Fibroblast of lung (primary cell): ENCODE measurements around the gene CDC26. TPM values are rescaled to one million over a fixed set of nuclear protein-coding genes. Genes with fewer than 3 reads are reported as not detected.

Source experiments
- DNase-seq, 2 donors: peaks; one replicate each; pipeline versions ENCODE4 v3.0.0 to v3.0.0-alpha.2; 2010; ENCODE audit warnings: low read depth in 2 of 2
- H2AFZ ChIP-seq: 2 replicates; pipeline ENCODE4 v1.5.1; 2012; ENCODE audit warnings: low read length, control low read depth, inconsistent platforms
- H3K27ac ChIP-seq: 2 replicates; pipeline ENCODE4 v1.5.1; 2011; ENCODE audit warnings: low read length, control low read depth; ENCODE audit not compliant: insufficient read depth
- H3K27me3 ChIP-seq: 2 replicates; pipeline ENCODE4 v1.5.1; 2011; ENCODE audit warnings: mild to moderate bottlenecking, low read length; ENCODE audit not compliant: control insufficient read depth, insufficient read depth
- H3K36me3 ChIP-seq: 2 replicates; pipeline ENCODE4 v1.5.1; 2011; ENCODE audit warnings: low read length; ENCODE audit not compliant: control insufficient read depth, insufficient read depth
- H3K4me1 ChIP-seq: 2 replicates; pipeline ENCODE4 v1.5.1; 2011; ENCODE audit warnings: low read length; ENCODE audit not compliant: control insufficient read depth, insufficient read depth; ENCODE audit errors: extremely low read depth
- H3K4me2 ChIP-seq: 2 replicates; pipeline ENCODE4 v1.5.1; 2011; ENCODE audit warnings: low read length, control low read depth; ENCODE audit not compliant: insufficient read depth; ENCODE audit errors: extremely low read depth
- H3K4me3 ChIP-seq, 4 experiments: fragments of 200-600 bp in 1 of 4; sonication (generic) in 1 of 4; replicated peaks in 1 of 4; 2 replicates each; pipeline ENCODE4 v1.5.1; 2011 to 2016; ENCODE audit warnings: low read length in 4 of 4, low read depth in 3 of 4, mild to moderate bottlenecking in 3 of 4, control low read depth in 2 of 4, inconsistent platforms in 1 of 4, mixed read lengths in 1 of 4; ENCODE audit not compliant: insufficient read depth in 1 of 4; ENCODE audit errors: control extremely low read depth in 1 of 4
- H3K79me2 ChIP-seq: 2 replicates; pipeline ENCODE4 v1.5.1; 2012; ENCODE audit warnings: mild to moderate bottlenecking, low read length, inconsistent platforms; ENCODE audit not compliant: control insufficient read depth, insufficient read depth
- H3K9ac ChIP-seq: 2 replicates; pipeline ENCODE4 v1.5.1; 2011; ENCODE audit warnings: mild to moderate bottlenecking, low read length, control low read depth; ENCODE audit not compliant: insufficient read depth
- H3K9me3 ChIP-seq: 2 replicates; pipeline ENCODE4 v1.5.1; 2012; ENCODE audit warnings: low read depth, low read length; ENCODE audit not compliant: control insufficient read depth, insufficient read depth
- H4K20me1 ChIP-seq: 2 replicates; pipeline ENCODE4 v1.5.1; 2011; ENCODE audit warnings: low read length; ENCODE audit not compliant: control insufficient read depth, insufficient read depth; ENCODE audit errors: extremely low read depth
- EZH2 ChIP-seq: IDR thresholded peaks from 2 replicates; pipeline ENCODE4 v1.5.1; 2012; ENCODE audit warnings: low read length, control low read depth, mild to moderate bottlenecking; ENCODE audit errors: missing control alignments
- polyA plus RNA-seq, 2 donors: library from polyadenylated mRNA; depleted of rRNA in 1 of 2; stranded (reverse) in 1 of 2; unstranded in 1 of 2; fragments of >200 nt; gene quantifications; 2 replicates each; pipeline ENCODE4 v1.2.1, GENCODE V29; 2011 to 2012; ENCODE audit warnings: missing spikeins in 1 of 2
- total RNA-seq: library from RNA; depleted of rRNA; stranded (reverse); fragments of >200 nt; gene quantifications from 2 replicates; pipeline ENCODE4 v1.2.1, GENCODE V29; 2014
- TF ChIP-seq, protein P1 (sequence below), 2 donors: IDR thresholded peaks in 1 of 2; conservative IDR thresholded peaks in 1 of 2; 1 replicate in 1 of 2; 2 replicates in 1 of 2; pipeline ENCODE4 v1.5.1; 2011 to 2012; ENCODE audit warnings: low read length in 2 of 2, control low read depth in 1 of 2, inconsistent platforms in 1 of 2, low read depth in 1 of 2, mild to moderate bottlenecking in 1 of 2

The CDC26 gene
- total and polyA plus RNA-seq, 2 donors (not counting 1 experiment from before 2014, with no cell fraction given), result 33.9 to 63.2 TPM

DNA sequence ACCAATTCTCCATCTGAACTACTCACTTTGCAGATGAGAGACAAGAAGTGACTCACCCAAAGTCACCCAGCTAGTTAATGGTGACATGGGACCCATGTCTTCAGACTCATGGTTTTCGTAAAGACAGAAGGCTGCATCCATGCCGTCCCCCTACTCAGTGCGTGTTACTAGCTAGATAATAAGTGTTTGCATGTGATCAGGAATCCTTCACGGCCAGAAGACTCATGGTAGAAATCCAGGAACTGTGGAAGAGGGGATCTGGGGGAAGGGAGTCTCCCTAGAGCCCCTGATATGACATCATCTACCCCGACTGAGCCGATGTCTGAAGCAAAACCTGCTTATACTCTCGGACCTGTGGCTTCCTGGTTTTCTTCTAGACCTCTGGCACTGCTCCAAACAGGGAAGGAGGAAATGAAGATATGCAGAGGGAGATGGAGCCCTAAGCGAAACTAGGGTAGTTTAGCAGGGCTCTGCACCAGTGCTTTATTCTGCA, 24.5 kb upstream of the CDC26 start:
- no peak for TF ChIP-seq EZH2
- TF ChIP-seq, protein P1, sequence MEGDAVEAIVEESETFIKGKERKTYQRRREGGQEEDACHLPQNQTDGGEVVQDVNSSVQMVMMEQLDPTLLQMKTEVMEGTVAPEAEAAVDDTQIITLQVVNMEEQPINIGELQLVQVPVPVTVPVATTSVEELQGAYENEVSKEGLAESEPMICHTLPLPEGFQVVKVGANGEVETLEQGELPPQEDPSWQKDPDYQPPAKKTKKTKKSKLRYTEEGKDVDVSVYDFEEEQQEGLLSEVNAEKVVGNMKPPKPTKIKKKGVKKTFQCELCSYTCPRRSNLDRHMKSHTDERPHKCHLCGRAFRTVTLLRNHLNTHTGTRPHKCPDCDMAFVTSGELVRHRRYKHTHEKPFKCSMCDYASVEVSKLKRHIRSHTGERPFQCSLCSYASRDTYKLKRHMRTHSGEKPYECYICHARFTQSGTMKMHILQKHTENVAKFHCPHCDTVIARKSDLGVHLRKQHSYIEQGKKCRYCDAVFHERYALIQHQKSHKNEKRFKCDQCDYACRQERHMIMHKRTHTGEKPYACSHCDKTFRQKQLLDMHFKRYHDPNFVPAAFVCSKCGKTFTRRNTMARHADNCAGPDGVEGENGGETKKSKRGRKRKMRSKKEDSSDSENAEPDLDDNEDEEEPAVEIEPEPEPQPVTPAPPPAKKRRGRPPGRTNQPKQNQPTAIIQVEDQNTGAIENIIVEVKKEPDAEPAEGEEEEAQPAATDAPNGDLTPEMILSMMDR (conservative IDR thresholded peaks at IDR 0.05 in 1 of 2, IDR thresholded peaks at IDR 0.05 in 1 of 2; ENCODE audit: low read depth in 1 of 2, low read length in 2 of 2), result no peak
- Histone ChIP-seq H3K4me2 (no peak overlapping the region), H3K79me2 (no peaks in the 10 kb centered on the region), H3K4me1 (no peaks in the 10 kb centered on the region), H4K20me1 (no peaks in the 10 kb centered on the region), H3K36me3 (no peaks in the 10 kb centered on the region), H3K27ac (no peak overlapping the region), H3K9me3 (no peaks in the 10 kb centered on the region), H3K4me3 (no peak overlapping the region), H3K27me3 (peaks cover 3% of the 10 kb centered on the region), H2AFZ (no peak overlapping the region), H3K9ac (no peak overlapping the region)
- DNase-seq, result no peak

DNA sequence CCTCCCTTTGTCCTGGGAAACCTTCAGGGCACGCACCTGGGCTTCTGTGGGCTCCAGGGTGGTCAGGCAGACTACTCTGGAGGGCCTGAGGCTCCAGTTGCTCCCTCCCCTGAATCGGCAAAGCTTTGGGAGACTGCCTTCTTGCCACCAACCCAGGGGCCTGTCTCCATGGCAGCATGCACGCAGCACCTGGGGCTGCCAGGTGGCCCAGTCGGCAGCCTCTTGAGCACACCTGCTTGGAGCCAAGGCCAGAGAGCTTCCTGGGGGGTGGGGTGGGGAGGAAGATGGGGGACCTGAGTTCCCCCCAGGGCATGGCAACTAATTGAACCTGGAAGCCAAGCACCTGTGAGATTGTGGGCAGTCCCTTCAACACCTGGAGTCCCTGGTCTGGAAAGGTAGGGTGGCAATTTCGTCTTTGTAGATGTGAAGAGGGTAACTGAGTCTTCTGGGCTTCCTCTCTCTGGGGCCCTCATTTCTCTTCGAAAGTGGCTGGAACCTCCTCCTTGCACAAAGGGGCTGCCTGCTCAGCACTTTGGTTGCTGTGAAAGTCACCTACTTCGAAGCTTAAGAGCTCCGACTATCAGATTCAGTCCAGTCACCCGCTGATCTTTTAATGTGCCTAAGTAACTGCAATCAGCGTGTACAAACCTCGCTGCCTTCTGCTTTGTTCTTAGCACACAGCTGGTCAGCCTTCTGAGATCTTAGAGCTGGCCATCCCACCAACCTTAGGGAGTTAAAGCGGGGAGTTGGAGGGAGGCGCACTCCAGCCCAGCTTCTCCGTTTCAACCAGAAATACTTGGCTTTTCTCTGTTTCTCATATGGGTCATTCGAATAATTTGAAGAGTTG, 23.8 kb upstream of the CDC26 start:
- Histone ChIP-seq H3K9ac (no peak overlapping the region), H3K27me3 (peaks cover 3% of the 10 kb centered on the region)
- TF ChIP-seq, protein P1 (conservative IDR thresholded peaks at IDR 0.05 in 1 of 2, IDR thresholded peaks at IDR 0.05 in 1 of 2; ENCODE audit: low read depth in 1 of 2, low read length in 2 of 2), result no peak
- TF ChIP-seq EZH2, result no peak

DNA sequence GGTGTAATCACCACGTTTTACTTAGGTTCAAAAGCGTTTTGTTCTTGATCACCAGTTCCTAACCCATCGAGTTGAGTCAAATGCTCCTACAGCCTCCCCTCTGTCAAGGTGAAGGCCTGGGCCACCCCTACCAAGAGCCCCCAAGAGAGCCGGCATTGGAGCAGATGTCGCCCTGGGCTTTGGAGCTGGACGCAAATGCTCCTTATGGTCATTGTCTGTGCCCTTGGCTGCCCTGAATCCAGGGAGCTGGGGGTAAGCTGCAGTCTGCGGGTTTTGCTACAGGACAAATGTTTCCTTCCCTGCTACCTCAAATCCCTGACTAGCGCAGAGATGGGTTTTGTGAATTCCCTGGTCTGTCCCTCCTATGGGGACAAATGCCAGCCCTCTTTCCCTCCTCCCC, 22.9 kb upstream of the CDC26 start:
- Histone ChIP-seq H3K9me3 (no peaks in the 10 kb centered on the region), H3K4me2 (no peak overlapping the region), H3K4me3 (no peak overlapping the region), H4K20me1 (no peaks in the 10 kb centered on the region), H3K4me1 (peaks cover 2% of the 10 kb centered on the region), H3K79me2 (no peaks in the 10 kb centered on the region), H3K9ac (no peak overlapping the region), H3K27me3 (peaks cover 1% of the 10 kb centered on the region), H2AFZ (no peak overlapping the region), H3K27ac (no peak overlapping the region), H3K36me3 (no peaks in the 10 kb centered on the region)
- TF ChIP-seq EZH2, result no peak
- TF ChIP-seq, protein P1 (conservative IDR thresholded peaks at IDR 0.05 in 1 of 2, IDR thresholded peaks at IDR 0.05 in 1 of 2; ENCODE audit: low read depth in 1 of 2, low read length in 2 of 2), result no peak
- no peak for DNase-seq

More for the DNA sequence above, 23.8 kb upstream of the CDC26 start:
- Histone ChIP-seq H4K20me1 (no peaks in the 10 kb centered on the region), H3K36me3 (no peaks in the 10 kb centered on the region), H3K79me2 (no peaks in the 10 kb centered on the region), H2AFZ (no peak overlapping the region), H3K27ac (no peak overlapping the region), H3K4me2 (no peak overlapping the region), H3K4me1 (no peaks in the 10 kb centered on the region), H3K4me3 (no peak overlapping the region), H3K9me3 (no peaks in the 10 kb centered on the region)
- DNase-seq, result no peak
